ENCODE measurements around the gene RAD54L2.
"Not testable (repeated sequence)": the region's sequence is repeated elsewhere in the genome, so short reads cannot be mapped to it uniquely, and the experiment has no call there.

Gene RAD54L2

GRCh38 chr3:51514210-51514609 lies 24.3 kb upstream of the RAD54L2 start:
- no peak for TF ChIP-seq FOXM1 (IDR thresholded peaks at IDR 0.05; ENCODE audit: borderline replicate concordance)
- TF ChIP-seq SP1 (IDR thresholded peaks at IDR 0.05) = no peak
- no peak for TF ChIP-seq L3MBTL2 (conservative IDR thresholded peaks at IDR 0.05)
- no peak for TF ChIP-seq HDGF (IDR thresholded peaks at IDR 0.05; ENCODE audit: borderline replicate concordance)
- TF ChIP-seq SUZ12 (IDR thresholded peaks at IDR 0.05) = no peak
- no peak for TF ChIP-seq ELF4 (IDR thresholded peaks at IDR 0.05)
- TF ChIP-seq FOXK2 (IDR thresholded peaks at IDR 0.05) = no peak
- TF ChIP-seq CTBP1 (IDR thresholded peaks at IDR 0.05; ENCODE audit: borderline replicate concordance) = no peak
- no peak for TF ChIP-seq BHLHE40 (IDR thresholded peaks at IDR 0.05; ENCODE audit: borderline replicate concordance)
- no peak for TF ChIP-seq TARDBP (IDR thresholded peaks at IDR 0.05)
- no peak for TF ChIP-seq ZNF384 (IDR thresholded peaks at IDR 0.05)
- TF ChIP-seq FOXA1 (IDR thresholded peaks at IDR 0.05) = no peak
- TF ChIP-seq ARNT (IDR thresholded peaks at IDR 0.05) = no peak
- no peak for TF ChIP-seq LEF1 (IDR thresholded peaks at IDR 0.05; ENCODE audit: borderline replicate concordance)
- no peak for TF ChIP-seq PKNOX1 (IDR thresholded peaks at IDR 0.05)
- TF ChIP-seq NFRKB (IDR thresholded peaks at IDR 0.05) = no peak
- ChIA-PET POLR2A (interaction anchor here (3.0 kb wide), 1 partner anchor 14 kb away, joined by 10 read pairs; the partner anchor contains the start of gene DCAF1), CTCF (interaction anchor here (0.6 kb wide), 1 partner anchor 80 kb away, joined by 3 read pairs; no protein-coding TSS in a partner anchor)
- no peak for DNase-seq (ENCODE audit: extremely low spot score)

DNA sequence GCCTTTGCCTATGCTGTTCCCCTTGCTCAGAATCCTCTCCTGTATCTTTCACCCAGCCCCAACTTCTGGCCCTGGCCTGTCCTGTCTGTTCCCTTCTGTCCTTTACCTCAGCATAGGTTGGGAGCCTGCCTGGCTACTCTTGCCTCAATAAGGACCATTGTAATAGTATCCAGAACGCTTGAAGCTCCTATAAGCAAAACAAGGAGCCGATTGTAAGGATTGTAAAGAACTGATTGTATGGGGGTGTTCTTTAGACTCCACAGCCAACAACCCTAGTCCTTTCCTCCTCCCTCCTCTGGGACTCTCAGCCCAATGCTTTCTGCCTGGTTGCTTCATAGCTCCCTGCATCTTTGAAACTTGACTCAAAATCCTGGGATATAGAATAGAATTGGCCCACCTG lies 18.7 kb upstream of the RAD54L2 start:
- POLR2A ChIA-PET = interaction anchor here (1.0 kb wide), 1 partner anchor 20 kb away, joined by 3 read pairs; the partner anchor contains the start of gene DCAF1
- CTCF ChIA-PET = no interaction called here
- no peak for TF ChIP-seq LEF1 (IDR thresholded peaks at IDR 0.05; ENCODE audit: borderline replicate concordance)
- no peak for TF ChIP-seq SUZ12 (IDR thresholded peaks at IDR 0.05)
- DNase-seq (ENCODE audit: extremely low spot score) = no peak

- CTCF ChIA-PET; DNase-seq (ENCODE audit: extremely low spot score): not testable (repeated sequence)
- POLR2A ChIA-PET = interaction anchor here (1.1 kb wide), 1 partner anchor 17 kb away, joined by 3 read pairs; the partner anchor contains the start of gene RAD54L2
Measured at GRCh38 chr3:51520906-51521730, 17.4 kb upstream of the RAD54L2 start.

GRCh38 chr3:51522273-51522962 lies 16.1 kb upstream of the RAD54L2 start:
- DNase-seq (ENCODE audit: extremely low spot score) = no peak
- TF ChIP-seq ELF4 (IDR thresholded peaks at IDR 0.05) (no peak), CTBP1 (IDR thresholded peaks at IDR 0.05; ENCODE audit: borderline replicate concordance) (no peak), NFRKB (IDR thresholded peaks at IDR 0.05) (no peak), L3MBTL2 (conservative IDR thresholded peaks at IDR 0.05) (no peak), TARDBP (IDR thresholded peaks at IDR 0.05) (no peak), SUZ12 (IDR thresholded peaks at IDR 0.05) (no peak), ARNT (IDR thresholded peaks at IDR 0.05) (no peak), HDGF (IDR thresholded peaks at IDR 0.05; ENCODE audit: borderline replicate concordance) (no peak), ZNF384 (IDR thresholded peaks at IDR 0.05) (no peak), FOXA1 (IDR thresholded peaks at IDR 0.05) (no peak), FOXM1 (IDR thresholded peaks at IDR 0.05; ENCODE audit: borderline replicate concordance) (no peak), SP1 (IDR thresholded peaks at IDR 0.05) (no peak), BHLHE40 (IDR thresholded peaks at IDR 0.05; ENCODE audit: borderline replicate concordance) (no peak), PKNOX1 (IDR thresholded peaks at IDR 0.05) (no peak), LEF1 (IDR thresholded peaks at IDR 0.05; ENCODE audit: borderline replicate concordance) (no peak), FOXK2 (IDR thresholded peaks at IDR 0.05) (no peak)
- CTCF ChIA-PET = no interaction called here
- POLR2A ChIA-PET = interaction anchor here (1.1 to 1.7 kb wide), 2 partner anchors 16 to 22 kb away, joined by 3 to 5 read pairs; partner anchors contain the start of genes DCAF1 and RAD54L2

GRCh38 chr3:51524874-51525273 lies 13.6 kb upstream of the RAD54L2 start:
- DNase-seq (ENCODE audit: extremely low spot score); POLR2A ChIA-PET; CTCF ChIA-PET: not testable (repeated sequence)

- no peak for DNase-seq (ENCODE audit: extremely low spot score)
- ChIA-PET POLR2A (interaction anchor here (1.2 kb wide), 1 partner anchor 8 kb away, joined by 4 read pairs; the partner anchor contains the start of gene RAD54L2), CTCF (no interaction called here)
- TF ChIP-seq NFRKB (IDR thresholded peaks at IDR 0.05) (no peak), FOXK2 (IDR thresholded peaks at IDR 0.05) (no peak), BHLHE40 (IDR thresholded peaks at IDR 0.05; ENCODE audit: borderline replicate concordance) (no peak), ARNT (IDR thresholded peaks at IDR 0.05) (no peak), FOXM1 (IDR thresholded peaks at IDR 0.05; ENCODE audit: borderline replicate concordance) (no peak), TARDBP (IDR thresholded peaks at IDR 0.05) (no peak), CTBP1 (IDR thresholded peaks at IDR 0.05; ENCODE audit: borderline replicate concordance) (no peak), LEF1 (IDR thresholded peaks at IDR 0.05; ENCODE audit: borderline replicate concordance) (no peak)
Measured at GRCh38 chr3:51530485-51530884, 8.0 kb upstream of the RAD54L2 start.

Measured in HEK293T (cell line).